PC-3 (cell line): ENCODE measurements around the gene ZNF862. TPM values are rescaled to one million over a fixed set of nuclear protein-coding genes. Genes with fewer than 3 reads are reported as not detected.

Experiments
- ATAC-seq: fragments of 200-7000 bp; cut with Tn5 transposase; 2 replicates; pipeline ENCODE4 v1.9.1; 2020; ENCODE audit warnings: mild to moderate bottlenecking, moderate library complexity
- BruUV-seq: library from RNA; stranded (reverse); fragments of 400-500 nt; replicated peaks from 2 replicates; lab custom pipeline; 2021; lab: Mats Ljungman, UMichigan
- CTCF ChIA-PET: fragments of 300-600 bp; sonication (Branson Sonifier 250); formaldehyde crosslinking; loops from one replicate; lab custom pipeline; 2022; ENCODE audit warnings: antibody characterized with exemption; lab: Charles Lee
- POLR2A ChIA-PET: fragments of 300-600 bp; sonication (Branson Sonifier 250); formaldehyde crosslinking; loops from one replicate; lab custom pipeline; 2022; ENCODE audit warnings: antibody characterized with exemption; ENCODE audit not compliant: unreplicated experiment; lab: Charles Lee
- DNase-seq: peaks from one replicate; pipeline ENCODE4 v3.0.0-alpha.2; 2015
- H2AFZ ChIP-seq: fragments of 300-600 bp; sonication (generic); 2 replicates; pipeline ENCODE4 v1.6.0; 2016; ENCODE audit warnings: antibody characterized with exemption, low read length
- H3F3A ChIP-seq: fragments of 300-600 bp; sonication (generic); one replicate; pipeline ENCODE4 v1.6.0; 2017; ENCODE audit warnings: antibody characterized with exemption, low read length, control low read depth, mild to moderate bottlenecking; ENCODE audit not compliant: unreplicated experiment
- H3K27ac ChIP-seq: fragments of 300-600 bp; sonication (generic); 2 replicates; pipeline ENCODE4 v1.5.1; 2016; ENCODE audit warnings: mild to moderate bottlenecking, low read length
- H3K27me3 ChIP-seq: fragments of 300-600 bp; sonication (generic); 2 replicates; pipeline ENCODE4 v1.6.1; 2016; ENCODE audit warnings: low read length, mixed read lengths
- H3K36me3 ChIP-seq: fragments of 300-600 bp; sonication (generic); 2 replicates; pipeline ENCODE4 v1.6.1; 2016; ENCODE audit warnings: low read depth, mixed run types, low read length, mixed read lengths
- H3K4me1 ChIP-seq: fragments of 300-600 bp; sonication (generic); 2 replicates; pipeline ENCODE4 v1.5.1; 2016; ENCODE audit warnings: low read length; ENCODE audit not compliant: insufficient read depth
- H3K4me2 ChIP-seq: fragments of 300-600 bp; sonication (generic); 2 replicates; pipeline ENCODE4 v1.6.0; 2016; ENCODE audit warnings: low read length
- H3K4me3 ChIP-seq: fragments of 300-600 bp; sonication (generic); 2 replicates; pipeline ENCODE4 v1.5.1; 2016; ENCODE audit warnings: mild to moderate bottlenecking, low read length, mixed read lengths
- H3K79me2 ChIP-seq: fragments of 300-600 bp; sonication (generic); 2 replicates; pipeline ENCODE4 v1.6.1; 2017; ENCODE audit warnings: low read length, mixed read lengths
- H3K9ac ChIP-seq: fragments of 300-600 bp; sonication (generic); 2 replicates; pipeline ENCODE4 v1.6.0; 2016; ENCODE audit warnings: mild to moderate bottlenecking, low read length
- H3K9me2 ChIP-seq: fragments of 300-600 bp; sonication (generic); replicated peaks from 2 replicates; pipeline ENCODE4 v1.6.1; 2016; ENCODE audit warnings: mixed run types, low read length, mixed read lengths
- H3K9me3 ChIP-seq: fragments of 300-600 bp; sonication (generic); 2 replicates; pipeline ENCODE4 v1.6.1; 2016; ENCODE audit warnings: low read length, mixed read lengths
- H4K20me1 ChIP-seq: fragments of 300-600 bp; sonication (generic); 2 replicates; pipeline ENCODE4 v1.6.1; 2016; ENCODE audit warnings: low read length, mixed read lengths
- CTCF ChIP-seq: fragments of 300-600 bp; sonication (generic); conservative IDR thresholded peaks from 2 replicates; pipeline ENCODE4 v1.5.1; 2017; ENCODE audit warnings: antibody characterized with exemption, low read depth, mild to moderate bottlenecking, low read length
- EZH2 ChIP-seq: fragments of 300-600 bp; sonication (generic); IDR thresholded peaks from one replicate; pipeline ENCODE4 v1.6.1; 2017; ENCODE audit warnings: antibody characterized with exemption, mild to moderate bottlenecking, low read length; ENCODE audit not compliant: unreplicated experiment
- EZH2phosphoT487 ChIP-seq: fragments of 300-600 bp; sonication (generic); IDR thresholded peaks from 2 replicates; pipeline ENCODE4 v1.6.1; 2018; ENCODE audit warnings: mild to moderate bottlenecking, antibody characterized with exemption, low read length, borderline replicate concordance
- intact Hi-C: fragments of 100-400 bp; cut with micrococcal nuclease; formaldehyde crosslinking; loops from 2 replicates; pipeline ENCODE4 v1.9.0; 2023
- total RNA-seq: library from RNA; depleted of rRNA; stranded (reverse); fragments of >200 nt; gene quantifications from 2 replicates; pipeline ENCODE4 v1.2.3, GENCODE V29; 2014

ZNF862 gene
- total RNA-seq, 1 experiment from 2014 or later: 3.0 TPM

DNA sequence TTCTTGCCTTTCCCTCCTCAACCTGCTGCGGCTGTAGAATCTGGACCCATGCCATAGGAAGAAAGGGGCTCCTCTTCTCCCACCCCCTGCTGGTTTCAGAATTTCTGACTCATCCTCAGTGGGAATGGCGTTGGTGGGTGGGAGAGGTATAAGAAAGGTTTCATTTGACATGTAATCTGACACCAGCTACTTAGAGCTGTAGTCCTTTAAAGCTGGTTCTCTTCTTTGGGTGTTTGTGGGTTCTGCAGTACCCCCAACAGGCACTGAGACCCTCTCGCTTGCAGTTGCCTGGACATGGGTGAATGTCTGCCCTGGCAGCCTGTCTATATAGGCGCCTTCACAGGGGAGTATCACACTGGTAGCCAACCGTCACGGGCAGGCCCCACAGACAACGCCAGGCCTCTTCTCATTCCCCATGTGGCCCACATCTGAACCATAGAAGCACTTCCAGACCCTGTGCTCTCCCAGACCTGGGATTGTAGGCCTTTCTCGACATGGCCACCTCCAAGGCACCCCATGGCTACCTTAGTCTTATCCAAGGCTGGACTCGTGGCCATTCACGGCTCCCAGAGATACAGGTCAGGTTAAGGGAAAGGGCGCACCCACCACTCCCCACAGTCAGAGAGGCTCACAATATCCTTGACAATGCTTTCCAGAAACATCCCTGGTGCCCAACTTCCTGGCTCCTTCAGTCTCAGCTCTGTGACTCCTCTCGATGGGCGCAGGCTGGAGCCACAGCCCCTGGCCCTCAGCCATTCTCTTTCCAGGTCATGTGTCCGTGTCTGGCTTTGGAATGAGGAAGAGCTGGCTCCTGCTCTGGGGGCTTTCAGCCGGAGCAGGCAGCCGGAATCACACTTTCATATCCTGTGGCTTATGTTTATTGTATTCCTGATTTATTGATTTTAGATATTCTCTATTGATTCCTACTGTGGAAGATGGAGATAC, 17.5 kb downstream of the ZNF862 start:
- peak; percentile 73 for ATAC-seq
- H2AFZ ChIP-seq: no peak overlapping the region
- peak; percentile 38 for DNase-seq
- BruUV-seq: no TSS peak
- H3K27ac ChIP-seq: no peak overlapping the region
- intact Hi-C loops: no loop called here
- CTCF ChIA-PET: interaction anchor here (0.5 to 0.6 kb wide), 2 partner anchors 82 to 1132 kb away, joined by 4 to 6 read pairs; partner anchors contain the start of gene ZNF467
- no peaks in the 10 kb centered on the region for H3F3A ChIP-seq
- peaks cover 13% of the 10 kb centered on the region; the same call in 1 of the 2 replicates for H3K4me1 ChIP-seq
- POLR2A ChIA-PET: no interaction called here
- no peak overlapping the region for H3K9ac ChIP-seq
- TF ChIP-seq EZH2 (no peak), EZH2phosphoT487 (no peak), CTCF (no peak)
- no peaks in the 10 kb centered on the region for H4K20me1 ChIP-seq
- H3K36me3 ChIP-seq: no peaks in the 10 kb centered on the region
- H3K9me3 ChIP-seq: no peaks in the 10 kb centered on the region
- no peaks in the 10 kb centered on the region for H3K27me3 ChIP-seq
- no peak overlapping the region for H3K4me2 ChIP-seq
- no peak overlapping the region for H3K4me3 ChIP-seq
- H3K79me2 ChIP-seq: no peaks in the 10 kb centered on the region
- no peaks in the 10 kb centered on the region for H3K9me2 ChIP-seq

GRCh38 chr7:149856583-149856982, 18.4 kb downstream of the ZNF862 start:
- DNase-seq: no peak
- Histone ChIP-seq H3K4me3 (no peak overlapping the region), H3F3A (no peaks in the 10 kb centered on the region), H3K4me1 (peaks cover 13% of the 10 kb centered on the region; the same call in 1 of the 2 replicates), H3K9me3 (no peaks in the 10 kb centered on the region), H2AFZ (no peak overlapping the region), H3K4me2 (no peak overlapping the region), H3K9ac (no peak overlapping the region), H3K27me3 (no peaks in the 10 kb centered on the region), H4K20me1 (no peaks in the 10 kb centered on the region), H3K9me2 (no peaks in the 10 kb centered on the region), H3K27ac (no peak overlapping the region), H3K36me3 (no peaks in the 10 kb centered on the region), H3K79me2 (no peaks in the 10 kb centered on the region)
- intact Hi-C loops: no loop called here
- TF ChIP-seq EZH2phosphoT487 (no peak), CTCF (no peak), EZH2 (no peak)
- ChIA-PET CTCF (no interaction called here), POLR2A (interaction anchor here (0.6 kb wide), 1 partner anchor 731 kb away, joined by 6 read pairs; no protein-coding TSS in a partner anchor)
- no peak for ATAC-seq
- BruUV-seq: no TSS peak
